Panc1 (cell line): Measurements from ENCODE around the gene GUK1. TPM values are rescaled to one million over a fixed set of nuclear protein-coding genes. Genes with fewer than 3 reads are reported as not detected.

Experiments
- ATAC-seq: fragments of 200-7000 bp; cut with Tn5 transposase; 2 replicates; pipeline ENCODE4 v1.9.1; 2020; ENCODE audit warnings: mild to moderate bottlenecking, moderate library complexity
- BruUV-seq: library from RNA; stranded (reverse); fragments of 400-500 nt; replicated peaks from 2 replicates; lab custom pipeline; 2021; lab: Mats Ljungman, UMichigan
- CTCF ChIA-PET: fragments of 300-600 bp; sonication (Branson Sonifier 250); formaldehyde crosslinking; loops from one replicate; lab custom pipeline; 2022; ENCODE audit warnings: antibody characterized with exemption; lab: Charles Lee
- POLR2A ChIA-PET: fragments of 300-600 bp; sonication (Branson Sonifier 250); formaldehyde crosslinking; loops from one replicate; lab custom pipeline; 2022; ENCODE audit warnings: antibody characterized with exemption; lab: Charles Lee
- DNase-seq: peaks from one replicate; pipeline ENCODE4 v3.0.0-alpha.2; 2010; ENCODE audit warnings: low read depth, low spot score
- H3K27ac ChIP-seq: 2 replicates; pipeline ENCODE4 v1.5.1; 2011; ENCODE audit warnings: mild to moderate bottlenecking, low read length, inconsistent platforms
- H3K27me3 ChIP-seq: fragments of 200-500 bp; sonication (Bioruptor generic); 2 replicates; pipeline ENCODE4 v1.6.0; 2014; ENCODE audit warnings: low read length, inconsistent platforms; ENCODE audit not compliant: control insufficient read depth, insufficient read depth
- H3K36me3 ChIP-seq: fragments of 200-500 bp; sonication (Bioruptor generic); 2 replicates; pipeline ENCODE4 v1.5.1; 2014; ENCODE audit warnings: inconsistent platforms, mild to moderate bottlenecking, low read length, moderate library complexity; ENCODE audit not compliant: control insufficient read depth, insufficient read depth
- H3K4me1 ChIP-seq: 2 replicates; pipeline ENCODE4 v1.5.1; 2011; ENCODE audit warnings: inconsistent platforms, mild to moderate bottlenecking, low read length, moderate library complexity; ENCODE audit not compliant: control insufficient read depth, insufficient read depth
- H3K4me3 ChIP-seq, 2 experiments: 2 replicates each; pipeline ENCODE4 v1.5.1; 2011 to 2012; ENCODE audit warnings: low read depth in 2 of 2, low read length in 2 of 2, mild to moderate bottlenecking in 2 of 2, inconsistent platforms in 1 of 2, moderate library complexity in 1 of 2
- H3K9me3 ChIP-seq: fragments of 200-500 bp; sonication (Bioruptor generic); 2 replicates; pipeline ENCODE4 v1.5.1; 2014; ENCODE audit warnings: low read depth, mild to moderate bottlenecking, inconsistent platforms, low read length, moderate library complexity; ENCODE audit not compliant: control insufficient read depth, insufficient read depth
- CTCF ChIP-seq: fragments of 450-650 bp; IDR thresholded peaks from 2 replicates; pipeline ENCODE4 v1.5.1; 2017; ENCODE audit warnings: mild to moderate bottlenecking
- POLR2AphosphoS5 ChIP-seq: IDR thresholded peaks from 2 replicates; pipeline ENCODE4 v1.6.1; 2012; ENCODE audit warnings: mild to moderate bottlenecking, low read depth, low read length, moderate library complexity
- REST ChIP-seq, 2 experiments: IDR thresholded peaks; 2 replicates each; pipeline ENCODE4 v1.6.1; 2011 to 2012; ENCODE audit warnings: low read depth in 2 of 2, control low read depth in 1 of 2, low read length in 1 of 2, mild to moderate bottlenecking in 1 of 2, moderate library complexity in 1 of 2; ENCODE audit not compliant: insufficient read depth in 1 of 2
- SIN3A ChIP-seq: IDR thresholded peaks from 2 replicates; pipeline ENCODE4 v1.6.1; 2012; ENCODE audit warnings: low read depth, mild to moderate bottlenecking, low read length, moderate library complexity, borderline replicate concordance; ENCODE audit not compliant: insufficient read depth
- TCF7L2 ChIP-seq: IDR thresholded peaks from 2 replicates; pipeline ENCODE4 v1.6.1; 2011; ENCODE audit warnings: mild to moderate bottlenecking, low read depth, low read length, inconsistent platforms
- in situ Hi-C: cut with HindIII; loops from 2 replicates; pipeline ENCODE4 v1.10.0; 2016; ENCODE audit warnings: low sequenced_read_pairs, low pct_unique_long_range_greater_than_20kb
- intact Hi-C: fragments of 100-400 bp; cut with micrococcal nuclease; formaldehyde crosslinking; loops from one replicate; pipeline ENCODE4 v1.10.0; 2022; ENCODE audit not compliant: unreplicated experiment
- total RNA-seq: library from RNA; stranded (reverse); gene quantifications from one replicate; pipeline ENCODE4 v1.2.1, GENCODE V29; 2021; ENCODE audit not compliant: unreplicated experiment

Gene GUK1
- total RNA-seq, 1 experiment from 2014 or later: 188 TPM

GRCh38 chr1:228142701-228143136, 2.6 kb downstream of the GUK1 start:
- BruUV-seq: no TSS peak
- DNase-seq (no peak), ATAC-seq (no peak)
- TF ChIP-seq POLR2AphosphoS5 (no peak), TCF7L2 (no peak), REST (IDR thresholded peaks at IDR 0.05; ENCODE audit: insufficient read depth in 1 of 2, low read depth in 2 of 2, low read length in 1 of 2) (no peak), SIN3A (no peak), CTCF (no peak)
- ChIA-PET POLR2A (no interaction called here), CTCF (no interaction called here)
- H3K4me1 ChIP-seq: peaks cover 13% of the 10 kb centered on the region
- peaks cover 3% of the 10 kb centered on the region; the same call in 1 of the 2 replicates for H3K36me3 ChIP-seq
- no peak overlapping the region for H3K27ac ChIP-seq
- H3K4me3 ChIP-seq: no peak overlapping the region
- H3K9me3 ChIP-seq: no peaks in the 10 kb centered on the region
- intact Hi-C loops: no loop called here
- in situ Hi-C loops: no loop called here
- H3K27me3 ChIP-seq: no peaks in the 10 kb centered on the region

- intact Hi-C loops (no loop called here), in situ Hi-C loops (no loop called here)
- ChIA-PET POLR2A (no interaction called here), CTCF (no interaction called here)
- no TSS peak for BruUV-seq
- Histone ChIP-seq H3K27me3 (no peaks in the 10 kb centered on the region), H3K27ac (no peak overlapping the region), H3K9me3 (no peaks in the 10 kb centered on the region), H3K4me1 (peaks cover 19% of the 10 kb centered on the region), H3K4me3 (no peak overlapping the region), H3K36me3 (peaks cover 3% of the 10 kb centered on the region; the same call in 1 of the 2 replicates)
- DNase-seq (no peak), ATAC-seq (no peak)
- TF ChIP-seq CTCF (no peak), TCF7L2 (no peak), POLR2AphosphoS5 (no peak), REST (IDR thresholded peaks at IDR 0.05; ENCODE audit: insufficient read depth in 1 of 2, low read depth in 2 of 2, low read length in 1 of 2) (no peak), SIN3A (no peak)
These were observed 3.6 kb downstream of the GUK1 start for GRCh38 chr1:228143480-228144192.
